NCI-H510A treated with DMSO at 0.1 percent for 48 hours (cell line): ENCODE measurements around the gene KIF7.
"Not testable (repeated sequence)": the region's sequence is repeated elsewhere in the genome, so short reads cannot be mapped to it uniquely, and the experiment has no call there.

Experiments used
- DNase-seq: peaks from one replicate; lab custom pipeline; 2025; lab: John Stamatoyannopoulos, UW

Gene KIF7, protein sequence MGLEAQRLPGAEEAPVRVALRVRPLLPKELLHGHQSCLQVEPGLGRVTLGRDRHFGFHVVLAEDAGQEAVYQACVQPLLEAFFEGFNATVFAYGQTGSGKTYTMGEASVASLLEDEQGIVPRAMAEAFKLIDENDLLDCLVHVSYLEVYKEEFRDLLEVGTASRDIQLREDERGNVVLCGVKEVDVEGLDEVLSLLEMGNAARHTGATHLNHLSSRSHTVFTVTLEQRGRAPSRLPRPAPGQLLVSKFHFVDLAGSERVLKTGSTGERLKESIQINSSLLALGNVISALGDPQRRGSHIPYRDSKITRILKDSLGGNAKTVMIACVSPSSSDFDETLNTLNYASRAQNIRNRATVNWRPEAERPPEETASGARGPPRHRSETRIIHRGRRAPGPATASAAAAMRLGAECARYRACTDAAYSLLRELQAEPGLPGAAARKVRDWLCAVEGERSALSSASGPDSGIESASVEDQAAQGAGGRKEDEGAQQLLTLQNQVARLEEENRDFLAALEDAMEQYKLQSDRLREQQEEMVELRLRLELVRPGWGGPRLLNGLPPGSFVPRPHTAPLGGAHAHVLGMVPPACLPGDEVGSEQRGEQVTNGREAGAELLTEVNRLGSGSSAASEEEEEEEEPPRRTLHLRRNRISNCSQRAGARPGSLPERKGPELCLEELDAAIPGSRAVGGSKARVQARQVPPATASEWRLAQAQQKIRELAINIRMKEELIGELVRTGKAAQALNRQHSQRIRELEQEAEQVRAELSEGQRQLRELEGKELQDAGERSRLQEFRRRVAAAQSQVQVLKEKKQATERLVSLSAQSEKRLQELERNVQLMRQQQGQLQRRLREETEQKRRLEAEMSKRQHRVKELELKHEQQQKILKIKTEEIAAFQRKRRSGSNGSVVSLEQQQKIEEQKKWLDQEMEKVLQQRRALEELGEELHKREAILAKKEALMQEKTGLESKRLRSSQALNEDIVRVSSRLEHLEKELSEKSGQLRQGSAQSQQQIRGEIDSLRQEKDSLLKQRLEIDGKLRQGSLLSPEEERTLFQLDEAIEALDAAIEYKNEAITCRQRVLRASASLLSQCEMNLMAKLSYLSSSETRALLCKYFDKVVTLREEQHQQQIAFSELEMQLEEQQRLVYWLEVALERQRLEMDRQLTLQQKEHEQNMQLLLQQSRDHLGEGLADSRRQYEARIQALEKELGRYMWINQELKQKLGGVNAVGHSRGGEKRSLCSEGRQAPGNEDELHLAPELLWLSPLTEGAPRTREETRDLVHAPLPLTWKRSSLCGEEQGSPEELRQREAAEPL (N-terminal part only)

DNA sequence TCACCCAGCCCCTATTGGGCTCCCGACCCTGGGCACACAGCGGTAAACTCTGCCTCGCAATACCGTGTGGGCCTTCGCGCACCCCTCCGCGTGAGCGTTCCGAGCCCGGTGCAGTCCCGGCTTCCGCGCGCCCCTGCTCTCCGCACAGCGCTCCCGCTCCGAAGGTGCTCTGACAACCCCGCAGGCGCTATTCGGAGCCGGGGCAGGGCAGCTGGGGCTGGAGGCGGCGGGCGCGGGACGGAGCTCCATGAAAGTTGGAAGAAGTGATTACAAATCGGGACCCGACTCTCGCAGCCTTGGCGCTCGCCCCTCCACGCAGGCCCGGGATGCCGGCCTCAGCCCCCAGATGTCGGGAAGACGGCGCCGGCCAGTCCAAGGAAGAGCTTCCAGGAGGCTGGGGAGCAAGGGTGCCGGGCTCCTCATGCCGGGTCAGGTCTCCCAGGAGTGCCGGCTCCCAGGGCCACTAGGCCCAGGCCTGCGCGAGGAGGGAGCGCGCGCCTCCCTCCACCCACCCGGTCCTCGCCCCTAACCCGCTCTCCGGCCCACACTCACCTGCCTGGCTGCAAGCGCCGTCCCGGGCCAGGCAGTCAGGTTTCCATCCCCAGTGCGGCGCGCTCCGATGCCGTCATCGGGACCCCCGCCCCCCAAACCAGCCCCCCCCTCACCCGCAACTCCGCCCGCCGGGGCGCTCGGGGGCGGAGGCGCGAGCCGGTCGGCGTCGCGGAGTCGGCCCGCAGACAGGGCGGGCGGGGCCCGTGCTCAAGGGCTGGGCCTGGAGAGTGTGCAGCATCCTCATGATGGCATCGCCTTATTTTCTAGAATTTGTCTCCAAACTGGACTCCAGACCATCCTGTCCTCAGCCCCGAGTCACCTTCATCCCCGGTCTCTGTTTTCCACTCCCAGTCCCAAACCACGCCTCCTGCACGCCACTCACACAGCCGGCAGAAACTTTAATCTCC, at the start of gene KIF7:
KIF7 (minus strand) TSS at position 621 of the 959 bp plus-strand sequence. CDS start 2,537 bp downstream, outside the sequence.
- DNase-seq, result no peak

DNA sequence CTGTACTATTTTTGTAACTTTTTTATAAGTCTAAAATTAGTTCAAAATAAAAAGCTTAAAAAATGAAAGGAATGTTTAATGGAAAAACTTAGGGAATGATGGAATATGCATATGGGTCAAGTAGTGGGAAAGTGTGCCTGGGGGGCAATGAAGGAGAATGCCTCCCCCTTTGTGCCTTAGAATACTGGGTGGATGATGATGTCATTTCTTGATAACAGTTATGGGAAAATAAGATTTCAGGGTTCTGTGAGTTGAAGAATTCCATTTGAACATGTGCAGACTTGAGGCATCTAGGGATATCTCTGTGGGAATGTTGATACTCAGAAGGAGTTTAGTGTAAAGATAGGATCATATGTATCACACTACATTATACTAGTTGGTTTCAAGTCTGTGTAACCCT, 49.1 kb upstream of the KIF7 start:
- no peak for DNase-seq

DNA sequence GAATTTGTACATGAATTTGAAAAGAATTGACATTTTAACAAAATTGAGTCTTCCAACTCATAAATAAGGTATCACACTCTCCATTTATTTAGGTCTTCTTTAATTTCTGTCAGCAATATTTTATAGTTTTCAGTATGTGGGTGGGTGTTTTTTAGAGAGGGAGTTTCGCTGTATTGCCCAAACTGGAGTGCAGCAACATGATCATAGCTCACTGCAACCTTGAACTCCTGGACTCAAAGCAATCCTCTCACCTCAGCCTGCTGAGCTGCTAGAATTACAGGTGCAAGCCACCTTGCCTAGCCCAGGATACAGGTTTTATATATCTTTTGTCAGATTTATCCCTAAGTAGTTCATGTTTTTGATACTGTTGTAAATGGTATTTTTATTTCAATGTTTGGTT, 39.9 kb upstream of the KIF7 start:
- no peak for DNase-seq

DNA sequence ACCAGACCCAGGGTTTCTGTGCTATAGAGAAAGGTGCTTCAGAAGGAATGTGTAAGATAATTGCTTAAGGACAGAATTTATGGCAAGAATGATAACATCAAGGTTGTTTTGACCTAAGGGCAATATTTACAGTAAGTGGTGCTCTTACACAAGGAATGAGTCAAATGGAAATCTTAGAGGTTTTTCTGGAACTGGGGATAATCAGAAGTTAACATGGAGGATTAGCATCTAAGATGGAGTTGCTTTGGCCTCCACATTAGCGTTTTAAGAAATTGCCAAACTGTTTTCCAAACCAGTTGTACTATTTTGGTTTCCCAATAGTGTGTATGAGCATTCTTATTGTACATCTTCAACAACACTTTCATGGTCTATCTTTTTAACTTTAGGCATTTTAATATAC, 38.4 kb upstream of the KIF7 start:
- no peak for DNase-seq

DNA sequence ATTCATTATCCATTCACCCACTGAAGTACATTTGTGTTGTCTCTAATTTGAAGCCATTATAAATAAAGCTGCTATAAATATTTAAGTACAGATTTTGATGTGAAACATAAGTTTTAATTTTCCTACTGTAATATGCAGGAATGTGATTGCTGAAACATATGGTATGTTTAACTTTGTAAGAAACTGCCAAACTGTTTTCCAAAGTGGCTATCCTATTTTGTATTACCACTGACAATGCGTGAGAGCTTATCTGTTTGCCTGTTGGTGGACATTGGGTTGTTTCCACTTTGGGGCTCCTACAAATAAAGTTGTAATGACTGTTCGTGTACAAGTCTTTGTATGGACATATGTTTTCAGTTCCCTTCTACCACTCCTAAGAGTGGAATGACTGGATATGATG, 37.8 kb upstream of the KIF7 start:
- DNase-seq, result no peak

DNA sequence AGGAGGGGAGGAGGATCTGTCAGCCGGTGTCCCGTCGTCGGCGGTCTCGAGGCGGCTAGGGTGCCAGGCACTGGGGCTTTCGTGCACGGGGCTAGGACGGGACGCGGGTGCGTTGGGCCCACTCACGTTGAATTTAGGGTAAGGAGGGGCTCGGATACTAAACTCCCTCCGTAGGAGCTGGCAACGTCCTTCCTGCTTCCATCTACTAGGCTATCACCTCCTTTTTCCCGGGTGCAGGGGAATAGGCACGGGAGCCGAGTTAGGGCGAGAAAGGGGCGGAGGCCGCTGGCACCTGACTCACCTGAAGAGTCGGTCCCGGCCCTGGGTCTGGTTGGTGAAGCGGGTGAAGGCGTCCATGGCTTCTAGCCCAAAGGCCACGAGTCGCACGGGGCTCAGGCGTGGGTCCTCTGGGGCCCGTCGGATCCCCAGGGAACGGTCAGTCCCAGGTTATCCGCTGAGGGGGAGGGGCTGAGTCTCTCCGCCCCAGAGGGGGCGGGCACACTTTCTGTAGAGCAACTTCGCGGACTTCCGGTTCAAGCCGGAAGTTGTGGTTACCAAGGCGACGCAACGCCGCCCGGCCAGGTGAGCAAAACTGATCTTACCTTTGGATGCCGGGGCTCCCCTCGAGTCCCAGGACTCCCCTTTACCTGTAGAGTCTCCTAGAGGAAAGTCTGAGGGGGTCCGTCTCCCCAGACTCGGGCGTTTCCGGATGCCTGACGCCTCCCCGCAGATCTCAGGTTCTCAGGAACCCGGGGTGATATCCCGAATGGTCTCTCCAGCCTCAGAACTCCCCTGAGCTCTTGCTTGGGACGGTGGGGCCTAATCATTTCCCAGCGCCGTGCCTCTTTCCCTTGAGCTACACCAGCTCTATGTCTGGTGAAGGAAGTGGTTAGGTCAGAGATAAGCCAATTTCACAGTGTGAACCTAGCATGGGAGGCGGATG, 35.3 kb upstream of the KIF7 start, which contains the start of the genes PEX11A and WDR93:
PEX11A (minus strand) TSS at position 479 of the 943 bp plus-strand sequence; CDS start at position 357, 122 bp downstream.
WDR93 (plus strand) TSS at position 536 of the 943 bp plus-strand sequence. CDS start 10,936 bp downstream, outside the sequence.
- DNase-seq, result peak; percentile 68

DNA sequence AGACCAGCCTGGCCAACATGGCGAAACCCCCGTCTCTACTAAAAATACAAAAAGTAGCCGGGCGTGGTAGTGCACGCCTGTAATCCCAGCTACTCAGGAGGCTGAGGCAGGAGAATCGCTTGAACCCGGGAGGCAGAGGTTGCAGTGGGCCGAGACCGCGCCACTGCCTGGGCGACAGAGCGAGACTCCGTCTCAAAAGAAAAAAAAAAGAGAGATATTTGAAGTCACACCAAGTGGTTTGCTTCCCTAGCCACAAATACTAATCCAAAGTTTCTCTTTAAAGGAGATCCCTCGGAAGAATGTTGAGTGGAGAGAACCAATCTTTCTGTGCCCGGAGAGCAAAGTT, 34.6 kb upstream of the KIF7 start:
- not testable (repeated sequence) for DNase-seq

DNA sequence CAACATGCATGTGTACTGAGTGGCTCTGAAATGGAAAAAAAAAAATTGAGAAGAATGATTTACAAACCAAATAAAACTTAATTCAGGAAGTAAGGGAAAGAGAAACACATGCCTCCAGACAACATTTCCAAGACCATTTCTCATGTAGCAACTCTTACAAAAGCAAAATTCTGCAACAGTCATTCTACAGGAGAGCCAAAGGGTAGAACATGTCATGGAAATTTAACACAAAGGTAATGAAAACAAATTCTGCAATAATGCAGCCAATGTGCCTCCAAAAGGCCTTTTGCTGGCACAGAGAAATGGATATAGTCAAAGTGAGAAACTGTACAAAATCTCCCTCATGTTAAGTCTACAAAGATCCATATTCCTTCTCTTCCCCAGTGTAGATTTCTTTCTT, 31.3 kb upstream of the KIF7 start:
- no peak for DNase-seq

DNA sequence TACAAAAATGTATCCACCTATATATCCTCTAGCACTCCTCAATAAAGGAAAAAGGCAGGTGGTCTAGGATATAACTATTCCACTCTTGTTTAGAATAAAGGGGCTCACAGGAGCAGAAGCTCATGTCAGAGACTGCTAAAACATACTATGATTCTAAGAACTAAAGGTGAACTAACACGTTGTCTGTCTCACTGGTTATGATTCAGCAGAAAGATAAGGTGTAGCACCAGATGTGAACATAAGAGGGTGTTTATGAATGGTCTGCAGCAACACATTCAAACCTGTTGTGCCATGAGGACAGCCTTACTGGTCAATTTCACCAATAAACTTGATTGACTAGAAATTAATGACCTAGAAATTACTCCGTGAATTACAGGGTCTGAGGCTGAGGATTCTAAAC, 30.7 kb upstream of the KIF7 start:
- DNase-seq, result no peak

DNA sequence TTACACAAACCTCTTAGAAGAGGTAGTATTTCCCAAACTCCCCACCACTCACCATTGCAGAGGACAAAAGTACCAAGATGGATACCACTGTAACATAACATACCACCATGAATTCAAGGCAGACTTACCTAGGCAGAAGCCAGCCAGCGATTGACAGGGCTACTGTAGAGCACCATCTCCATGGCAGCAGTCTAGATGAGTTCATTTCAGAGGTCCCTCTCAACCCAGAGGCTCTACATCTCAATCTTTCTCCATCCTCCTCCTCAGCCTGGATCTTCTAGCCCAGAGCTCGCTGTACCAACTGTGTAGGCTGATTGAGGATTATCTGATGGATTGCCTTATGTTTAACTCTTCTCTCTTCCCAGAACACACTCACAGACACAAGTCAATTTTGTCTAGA, 25.9 kb upstream of the KIF7 start:
- no peak for DNase-seq

DNA sequence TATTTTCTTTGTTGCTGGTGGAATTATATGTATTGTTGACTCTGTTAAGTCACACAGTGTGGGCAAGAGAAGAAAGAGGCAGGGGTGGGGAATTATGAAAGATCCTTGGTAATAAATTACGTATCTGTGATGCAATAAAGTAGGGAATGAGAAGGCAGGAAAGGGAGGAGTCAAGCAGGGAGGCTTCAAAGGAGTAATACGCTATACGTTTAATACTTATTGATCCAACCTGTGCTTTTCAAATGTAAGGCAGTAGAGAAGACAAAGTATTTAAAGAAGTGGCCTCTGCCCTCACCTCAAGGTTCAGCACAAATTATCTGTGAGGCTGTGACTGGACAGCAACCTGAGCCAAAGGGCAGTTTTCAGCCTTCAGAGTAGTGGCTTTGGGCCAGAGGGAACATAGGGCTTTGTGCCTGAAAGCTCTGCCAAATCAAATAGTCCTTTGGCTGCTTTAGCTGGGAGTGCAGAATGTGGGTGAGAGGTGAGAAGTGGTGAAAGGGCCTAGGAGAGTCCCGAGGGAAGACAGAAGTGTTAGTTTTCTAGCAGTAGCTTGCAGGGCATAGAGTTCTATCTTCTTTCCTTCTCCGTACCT, 25.1 kb upstream of the KIF7 start:
- no peak for DNase-seq

DNA sequence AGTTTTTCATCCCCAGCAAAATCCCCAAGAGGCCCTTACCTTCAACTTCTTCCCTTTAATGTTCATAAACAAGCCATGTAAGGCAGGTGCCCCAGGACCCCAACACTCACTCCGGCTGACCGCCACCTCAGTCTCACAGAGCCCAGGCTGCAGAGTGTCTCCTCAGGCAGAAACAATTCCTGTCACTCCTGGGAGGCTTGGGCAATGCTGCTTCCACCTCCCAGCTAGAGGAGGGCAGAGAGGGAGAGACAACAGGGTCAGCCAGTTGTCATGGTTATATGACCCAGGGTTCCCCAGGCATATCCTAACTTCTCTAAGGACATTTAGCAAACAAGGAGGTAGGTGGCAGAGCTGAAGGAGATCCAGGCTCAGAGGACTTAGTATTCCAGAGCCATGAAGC, 23.9 kb upstream of the KIF7 start, which contains the start of gene PLIN1:
PLIN1 (minus strand) TSS at position 156 of the 400 bp plus-strand sequence. CDS start 1,878 bp downstream, outside the sequence.
- no peak for DNase-seq

DNA sequence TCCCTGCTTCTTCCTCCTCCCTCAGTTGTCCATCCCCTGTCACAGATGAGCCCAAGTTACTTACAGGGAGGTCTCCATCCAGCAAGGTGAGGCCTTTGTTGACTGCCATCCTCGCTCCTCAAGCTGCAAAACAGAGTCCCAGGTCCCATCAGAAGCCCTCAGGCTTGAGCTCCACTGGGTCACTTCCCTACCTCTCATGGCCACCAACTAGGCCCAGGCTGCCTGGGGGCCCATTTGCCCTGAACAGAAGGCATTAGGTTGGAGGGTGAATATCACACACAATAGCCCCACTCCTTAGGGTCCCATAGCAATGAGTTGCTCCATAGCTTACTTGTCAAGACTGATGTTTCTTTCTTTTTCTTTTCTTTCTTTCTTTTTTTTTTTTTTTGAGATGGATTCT, 22.1 kb upstream of the KIF7 start:
- DNase-seq, result no peak

DNA sequence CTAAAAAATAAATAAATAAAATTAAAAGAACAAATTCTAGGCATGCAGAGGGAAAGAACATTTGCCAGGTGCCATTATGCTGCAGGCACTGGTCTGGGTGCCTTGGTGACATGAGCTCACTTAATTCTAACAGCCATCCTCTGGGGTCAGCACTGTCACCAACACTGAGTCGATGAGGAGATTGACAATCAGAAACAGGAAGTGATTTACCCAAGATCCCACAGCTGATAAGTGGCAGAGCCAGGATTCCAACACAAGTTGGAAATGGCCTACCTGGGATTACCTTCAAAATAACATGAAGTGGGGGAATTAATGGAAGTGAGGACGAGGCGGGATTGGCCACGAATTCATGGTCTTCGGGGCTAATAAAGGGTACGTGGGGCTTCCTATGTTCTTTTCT, 20.3 kb upstream of the KIF7 start:
- no peak for DNase-seq

DNA sequence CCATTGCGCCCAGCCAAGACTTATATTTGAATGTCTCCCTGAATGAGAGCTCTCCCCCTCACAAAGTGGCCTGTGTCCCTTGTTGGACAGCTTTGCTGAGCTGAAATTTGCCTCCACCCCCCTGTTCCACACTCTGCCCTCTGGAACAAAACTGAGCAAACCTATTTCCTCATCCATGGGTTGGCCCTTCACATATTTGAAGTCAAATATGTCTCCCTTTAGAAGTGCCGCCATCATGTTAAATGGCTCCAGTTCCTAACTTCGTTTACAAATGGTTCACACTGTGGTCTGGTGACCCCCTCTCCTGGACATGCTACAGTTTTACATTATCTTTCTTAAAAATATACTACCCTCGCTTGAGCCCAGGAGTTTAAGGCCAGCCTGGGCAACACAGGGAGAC, 19.3 kb upstream of the KIF7 start:
- DNase-seq, result no peak

DNA sequence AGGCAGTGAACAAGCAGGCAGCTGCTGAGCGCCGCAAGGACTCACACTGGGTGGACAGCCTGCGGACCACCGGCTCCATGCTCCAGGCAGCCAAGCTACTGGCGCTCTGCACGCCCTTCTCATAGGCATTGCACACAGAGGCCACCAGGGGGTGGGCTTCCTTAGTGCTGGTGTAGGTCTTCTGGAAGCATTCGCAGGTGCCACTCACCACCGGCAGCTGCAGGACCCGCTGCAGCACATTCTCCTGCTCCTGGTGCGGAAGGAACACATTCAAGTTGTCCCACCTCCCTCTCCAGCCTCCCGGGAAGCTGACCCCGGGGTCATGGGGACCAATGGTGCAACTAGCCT, 17.9 kb upstream of the KIF7 start:
- peak; percentile 3 for DNase-seq

DNA sequence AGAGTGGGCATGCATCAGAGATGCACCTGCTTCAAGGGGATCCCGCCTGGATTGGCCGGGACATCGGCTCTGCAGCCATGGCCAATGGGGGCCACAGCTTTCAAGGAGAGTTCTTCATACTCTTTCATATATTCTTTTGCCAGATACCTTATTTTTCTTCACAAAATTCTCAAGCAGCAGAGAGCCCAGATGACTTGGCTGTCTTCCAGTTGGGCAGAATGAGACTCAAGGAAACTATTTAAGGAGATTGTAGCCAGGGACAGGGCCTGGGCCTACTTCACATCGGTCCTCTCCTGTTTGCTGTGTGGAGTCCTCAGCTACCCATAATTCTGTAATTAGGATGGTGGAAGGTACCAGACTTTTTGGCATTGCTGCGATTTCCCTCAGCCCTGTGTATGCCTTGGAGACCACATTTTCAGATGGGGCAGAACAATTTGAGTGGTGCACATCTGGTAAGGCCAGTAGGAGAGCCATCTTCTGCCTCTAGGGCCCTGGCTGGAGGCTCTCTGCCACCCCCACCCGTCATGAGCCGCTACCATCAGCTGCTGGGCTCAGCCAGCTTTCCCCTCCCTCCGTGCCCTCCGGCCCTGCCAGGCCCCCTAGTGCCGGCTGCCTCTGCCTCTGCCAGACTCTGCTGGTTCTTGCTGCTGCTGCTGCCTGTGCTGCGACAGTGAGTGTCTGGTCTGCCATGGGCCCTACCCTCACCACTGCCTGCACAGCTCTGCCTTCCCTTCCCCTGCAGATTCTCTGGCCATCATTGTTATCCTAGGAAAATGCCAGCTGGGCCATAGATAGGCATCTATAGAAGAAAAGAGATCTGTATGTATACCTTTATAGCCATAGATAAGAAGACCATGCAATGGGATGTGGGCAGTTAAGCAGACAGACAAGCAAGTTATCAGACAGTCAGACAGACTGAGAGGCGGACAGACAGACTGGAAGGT, 17.2 kb upstream of the KIF7 start:
- no peak for DNase-seq

DNA sequence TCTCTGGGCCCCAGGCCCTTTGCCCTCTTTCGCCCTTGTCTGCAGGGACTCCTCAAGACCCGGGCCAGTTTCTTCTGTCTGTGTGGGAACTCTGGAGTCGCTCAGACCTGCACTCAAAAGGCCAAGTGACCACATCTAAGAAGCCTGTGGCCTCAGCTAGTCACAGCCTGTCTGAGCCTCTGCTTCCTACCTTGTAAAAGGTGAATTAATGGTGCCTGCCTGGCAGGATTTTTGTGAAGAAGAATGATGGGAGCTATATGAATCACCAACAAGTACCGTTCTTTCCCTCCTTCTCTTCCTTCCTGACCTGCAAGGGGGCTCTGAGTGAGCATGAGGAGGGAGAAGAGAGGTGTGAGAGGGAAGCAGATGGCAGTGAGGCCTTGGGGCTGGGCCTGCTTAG, 16.4 kb upstream of the KIF7 start:
- DNase-seq, result no peak
